Chondrocyte (in vitro differentiated cells): Measurements from ENCODE around the gene P2RX6. TPM values are rescaled to one million over a fixed set of nuclear protein-coding genes. Genes with fewer than 3 reads are reported as not detected.
A peak's percentile ranks its signal among the peaks of the same experiment; 100 is the strongest.

Experiments used
- DNase-seq: peaks from one replicate; pipeline ENCODE4 v3.0.0; 2021; ENCODE audit warnings: mixed read lengths, low spot score
- H3K27ac Mint-ChIP-seq: one replicate; pipeline ENCODE4 v1.8.0; 2021; ENCODE audit warnings: mild to moderate bottlenecking, moderate library complexity, mixed read lengths; ENCODE audit not compliant: unreplicated experiment
- H3K27me3 Mint-ChIP-seq: 2 replicates; pipeline ENCODE4 v1.8.0; 2021; ENCODE audit warnings: low read depth, mixed read lengths
- H3K36me3 Mint-ChIP-seq: 2 replicates; pipeline ENCODE4 v1.8.0; 2021; ENCODE audit warnings: low read depth, mixed read lengths
- H3K4me1 Mint-ChIP-seq: 2 replicates; pipeline ENCODE4 v1.8.0; 2021; ENCODE audit warnings: low read depth, mild to moderate bottlenecking, mixed read lengths
- H3K4me3 Mint-ChIP-seq: one replicate; pipeline ENCODE4 v1.8.0; 2021; ENCODE audit warnings: mild to moderate bottlenecking, moderate library complexity, mixed read lengths; ENCODE audit not compliant: unreplicated experiment
- H3K9me3 Mint-ChIP-seq: 2 replicates; pipeline ENCODE4 v1.8.0; 2021; ENCODE audit warnings: low read depth, mixed read lengths
- total RNA-seq: library from RNA; stranded (reverse); gene quantifications from 3 replicates; pipeline ENCODE4 v1.2.1, GENCODE V29; 2021
- TF ChIP-seq, protein P1 (sequence below): fragments of 200-600 bp; sonication (generic); IDR thresholded peaks from 2 replicates; pipeline ENCODE4 v1.5.0; 2021; ENCODE audit warnings: antibody characterized with exemption, mild to moderate bottlenecking, moderate library complexity

P2RX6 gene
- total RNA-seq, 1 donor from 2014 or later = 2.1 TPM

DNA sequence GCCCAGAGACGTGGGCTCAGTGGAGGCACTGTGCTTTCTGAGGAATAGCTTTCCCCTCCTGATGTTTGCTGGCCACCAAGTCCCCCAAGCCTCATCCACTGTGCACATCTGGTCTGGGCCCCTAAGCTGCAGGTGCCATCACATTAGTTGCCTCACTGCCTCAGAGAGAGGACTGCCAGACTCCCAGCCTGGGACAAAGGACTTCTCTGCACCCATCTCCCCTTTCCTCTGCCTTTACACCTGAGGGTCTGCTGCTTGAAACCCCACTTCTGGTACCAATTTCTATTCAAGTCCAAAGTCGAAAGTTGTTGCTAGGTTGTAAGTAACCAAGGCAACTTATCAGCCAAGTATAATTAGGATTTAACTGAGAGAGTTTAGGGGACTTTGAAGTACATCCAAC is 36.5 kb upstream of the P2RX6 start:
- H3K27me3 Mint-ChIP-seq = peaks cover 2% of the 10 kb centered on the region
- no peak for DNase-seq
- peaks cover 10% of the 10 kb centered on the region for H3K9me3 Mint-ChIP-seq
- no peak overlapping the region for H3K4me3 Mint-ChIP-seq
- TF ChIP-seq, protein P1, sequence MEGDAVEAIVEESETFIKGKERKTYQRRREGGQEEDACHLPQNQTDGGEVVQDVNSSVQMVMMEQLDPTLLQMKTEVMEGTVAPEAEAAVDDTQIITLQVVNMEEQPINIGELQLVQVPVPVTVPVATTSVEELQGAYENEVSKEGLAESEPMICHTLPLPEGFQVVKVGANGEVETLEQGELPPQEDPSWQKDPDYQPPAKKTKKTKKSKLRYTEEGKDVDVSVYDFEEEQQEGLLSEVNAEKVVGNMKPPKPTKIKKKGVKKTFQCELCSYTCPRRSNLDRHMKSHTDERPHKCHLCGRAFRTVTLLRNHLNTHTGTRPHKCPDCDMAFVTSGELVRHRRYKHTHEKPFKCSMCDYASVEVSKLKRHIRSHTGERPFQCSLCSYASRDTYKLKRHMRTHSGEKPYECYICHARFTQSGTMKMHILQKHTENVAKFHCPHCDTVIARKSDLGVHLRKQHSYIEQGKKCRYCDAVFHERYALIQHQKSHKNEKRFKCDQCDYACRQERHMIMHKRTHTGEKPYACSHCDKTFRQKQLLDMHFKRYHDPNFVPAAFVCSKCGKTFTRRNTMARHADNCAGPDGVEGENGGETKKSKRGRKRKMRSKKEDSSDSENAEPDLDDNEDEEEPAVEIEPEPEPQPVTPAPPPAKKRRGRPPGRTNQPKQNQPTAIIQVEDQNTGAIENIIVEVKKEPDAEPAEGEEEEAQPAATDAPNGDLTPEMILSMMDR = no peak
- no peaks in the 10 kb centered on the region for H3K36me3 Mint-ChIP-seq
- no peak overlapping the region for H3K27ac Mint-ChIP-seq
- H3K4me1 Mint-ChIP-seq = peaks cover 28% of the 10 kb centered on the region

DNA sequence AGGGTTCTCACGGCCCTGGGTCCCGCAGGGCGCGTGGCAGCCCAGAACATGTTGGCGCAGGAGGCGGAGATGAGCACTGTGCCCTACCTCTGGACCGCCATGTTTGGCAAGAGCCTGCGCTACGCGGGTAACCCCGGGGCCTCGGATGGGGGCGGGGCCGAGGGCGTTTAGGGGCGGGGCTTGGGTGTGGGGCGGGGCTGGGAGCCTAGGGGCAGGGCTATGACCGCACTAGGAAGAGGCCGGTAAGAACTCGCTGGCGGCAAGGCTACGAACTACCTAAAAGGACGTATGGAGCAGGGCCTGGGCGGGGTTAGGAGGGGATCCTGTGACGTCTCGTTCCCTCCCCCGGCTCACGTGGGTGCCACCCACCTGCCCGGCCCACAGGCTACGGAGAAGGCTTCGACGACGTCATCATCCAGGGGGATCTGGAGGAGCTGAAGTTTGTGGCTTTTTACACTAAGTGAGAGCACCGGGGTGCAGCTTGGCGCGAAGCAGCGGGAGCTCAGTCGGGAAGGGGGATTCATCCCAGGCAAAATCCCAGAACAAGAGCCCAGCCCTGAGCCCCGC is 35.6 kb upstream of the P2RX6 start:
- Mint-ChIP-seq H3K27me3 (peaks cover 2% of the 10 kb centered on the region), H3K4me3 (peak overlapping the region; percentile 56), H3K27ac (peak overlapping the region; percentile 14), H3K9me3 (peaks cover 10% of the 10 kb centered on the region), H3K36me3 (peaks cover 3% of the 10 kb centered on the region), H3K4me1 (peaks cover 35% of the 10 kb centered on the region)
- TF ChIP-seq, protein P1 = no peak
- peak; percentile 79 for DNase-seq

DNA sequence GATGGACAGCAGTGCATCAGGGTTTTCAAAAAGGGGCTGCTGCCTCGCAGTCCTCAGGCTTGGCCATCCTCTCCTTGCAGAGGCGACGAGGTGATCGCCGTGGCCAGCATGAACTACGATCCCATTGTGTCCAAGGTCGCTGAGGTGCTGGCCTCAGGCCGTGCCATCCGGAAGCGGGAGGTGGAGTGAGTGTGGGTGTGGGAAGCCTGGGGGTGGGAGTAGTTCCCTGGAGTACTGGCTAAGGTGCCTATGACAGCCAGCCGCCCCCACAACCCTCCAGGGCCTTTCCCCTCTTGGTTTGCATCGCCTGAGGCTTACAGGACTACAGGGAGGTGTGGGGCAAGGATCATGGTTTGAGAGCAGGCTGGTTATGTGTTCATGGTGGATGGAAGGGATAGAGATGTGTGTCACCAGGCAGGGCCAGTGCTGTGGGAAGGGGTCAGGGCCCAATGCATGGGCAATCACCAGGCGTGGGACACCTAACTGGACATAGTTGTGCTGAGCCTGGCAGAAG is 35.0 kb upstream of the P2RX6 start:
- H3K36me3 Mint-ChIP-seq = peaks cover 3% of the 10 kb centered on the region
- peaks cover 10% of the 10 kb centered on the region for H3K9me3 Mint-ChIP-seq
- peaks cover 35% of the 10 kb centered on the region for H3K4me1 Mint-ChIP-seq
- no peak overlapping the region for H3K27ac Mint-ChIP-seq
- H3K4me3 Mint-ChIP-seq = no peak overlapping the region
- DNase-seq = peak; percentile 87
- TF ChIP-seq, protein P1 = no peak
- peaks cover 2% of the 10 kb centered on the region for H3K27me3 Mint-ChIP-seq

DNA sequence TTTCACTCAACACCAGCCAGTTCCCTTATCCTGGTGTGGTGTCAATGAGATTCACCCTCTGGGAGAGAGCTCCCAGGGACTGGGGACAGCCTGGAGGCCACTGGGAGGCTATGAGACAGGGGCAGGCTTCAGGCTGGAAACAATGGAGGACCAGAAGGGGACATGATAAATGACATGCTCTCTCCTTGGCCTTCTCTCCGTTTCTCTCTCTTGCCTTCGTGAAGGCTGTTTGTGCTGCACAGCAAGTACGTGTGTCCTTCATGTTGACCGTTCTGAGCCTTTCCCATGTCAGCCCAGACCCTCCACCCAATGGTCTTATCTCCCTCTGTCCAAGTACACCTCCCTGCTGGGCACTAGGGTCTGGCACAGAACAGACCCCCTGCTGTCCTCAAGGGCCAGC is 34.4 kb upstream of the P2RX6 start:
- DNase-seq = no peak
- H3K4me3 Mint-ChIP-seq = peak overlapping the region; percentile 18

DNA sequence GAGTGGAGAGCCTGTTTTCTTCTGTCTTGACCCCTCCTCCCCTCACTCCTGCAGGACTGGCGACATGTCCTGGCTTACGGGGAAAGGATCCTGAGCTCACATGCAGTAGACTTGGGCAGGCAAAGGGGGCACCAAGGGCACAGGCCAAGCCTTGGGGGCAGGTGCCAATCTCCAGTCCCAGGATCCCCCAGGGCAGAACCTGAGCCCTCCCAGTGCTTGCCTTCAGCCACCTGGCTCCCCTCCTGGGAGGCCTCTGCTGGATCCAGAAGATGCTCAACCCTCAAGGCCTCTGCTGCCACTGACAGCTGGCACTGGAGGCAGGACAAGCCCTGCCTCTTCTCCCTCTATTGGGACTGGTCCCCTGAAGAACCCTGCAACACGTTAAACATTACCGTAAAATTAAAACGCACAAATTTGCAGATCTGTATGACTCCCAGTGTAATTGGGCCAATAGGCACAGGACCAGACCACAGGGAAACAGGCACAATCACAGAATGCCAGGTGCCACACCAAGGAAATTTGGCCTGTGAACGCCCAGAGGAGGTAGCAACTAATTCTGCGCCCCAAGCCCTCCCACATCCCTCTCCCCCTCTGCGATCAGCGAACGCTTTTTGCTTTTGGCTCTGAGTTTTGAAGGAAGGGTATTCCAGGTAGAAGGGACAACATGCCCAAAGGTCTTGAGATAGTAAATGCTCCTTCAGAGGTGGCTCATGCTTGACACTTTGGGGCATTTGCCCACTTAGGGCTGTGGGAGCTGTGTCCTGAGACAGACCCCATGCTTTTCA is 33.8 kb upstream of the P2RX6 start:
- DNase-seq = no peak
- peak overlapping the region; percentile 100 for H3K4me3 Mint-ChIP-seq
- H3K36me3 Mint-ChIP-seq = peaks cover 3% of the 10 kb centered on the region
- peaks cover 10% of the 10 kb centered on the region for H3K9me3 Mint-ChIP-seq
- TF ChIP-seq, protein P1 = no peak
- peak overlapping the region; percentile 90 for H3K27ac Mint-ChIP-seq
- H3K4me1 Mint-ChIP-seq = peaks cover 35% of the 10 kb centered on the region
- H3K27me3 Mint-ChIP-seq = peaks cover 2% of the 10 kb centered on the region

More for the DNA sequence above, 34.4 kb upstream of the P2RX6 start:
- no peak overlapping the region for H3K27ac Mint-ChIP-seq
- TF ChIP-seq, protein P1 = no peak
- H3K36me3 Mint-ChIP-seq = peaks cover 3% of the 10 kb centered on the region
- H3K9me3 Mint-ChIP-seq = peaks cover 10% of the 10 kb centered on the region
- H3K27me3 Mint-ChIP-seq = peaks cover 2% of the 10 kb centered on the region
- H3K4me1 Mint-ChIP-seq = peaks cover 35% of the 10 kb centered on the region
